ENCODE results near the gene MED13L.

DNA sequence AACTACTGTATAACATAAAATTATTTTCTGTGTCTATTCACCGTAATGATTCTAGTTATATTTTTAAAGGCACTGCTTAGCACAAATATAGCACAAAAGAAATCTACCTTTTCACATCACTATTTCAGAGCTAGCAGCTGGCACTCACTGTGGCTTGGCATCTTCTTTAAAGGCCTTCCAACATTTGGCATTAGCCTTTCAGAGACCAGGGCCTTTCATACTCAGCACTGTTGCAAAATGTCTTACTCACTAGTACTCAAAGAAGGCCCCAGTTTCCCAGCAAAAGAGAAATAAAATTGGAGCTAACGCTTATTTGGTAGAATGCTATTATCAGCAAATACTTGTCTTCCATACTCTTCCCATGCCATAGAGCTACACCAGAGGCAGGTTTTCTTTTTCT lies 238.4 kb downstream of the MED13L start:
- TF ChIP-seq, protein P1, sequence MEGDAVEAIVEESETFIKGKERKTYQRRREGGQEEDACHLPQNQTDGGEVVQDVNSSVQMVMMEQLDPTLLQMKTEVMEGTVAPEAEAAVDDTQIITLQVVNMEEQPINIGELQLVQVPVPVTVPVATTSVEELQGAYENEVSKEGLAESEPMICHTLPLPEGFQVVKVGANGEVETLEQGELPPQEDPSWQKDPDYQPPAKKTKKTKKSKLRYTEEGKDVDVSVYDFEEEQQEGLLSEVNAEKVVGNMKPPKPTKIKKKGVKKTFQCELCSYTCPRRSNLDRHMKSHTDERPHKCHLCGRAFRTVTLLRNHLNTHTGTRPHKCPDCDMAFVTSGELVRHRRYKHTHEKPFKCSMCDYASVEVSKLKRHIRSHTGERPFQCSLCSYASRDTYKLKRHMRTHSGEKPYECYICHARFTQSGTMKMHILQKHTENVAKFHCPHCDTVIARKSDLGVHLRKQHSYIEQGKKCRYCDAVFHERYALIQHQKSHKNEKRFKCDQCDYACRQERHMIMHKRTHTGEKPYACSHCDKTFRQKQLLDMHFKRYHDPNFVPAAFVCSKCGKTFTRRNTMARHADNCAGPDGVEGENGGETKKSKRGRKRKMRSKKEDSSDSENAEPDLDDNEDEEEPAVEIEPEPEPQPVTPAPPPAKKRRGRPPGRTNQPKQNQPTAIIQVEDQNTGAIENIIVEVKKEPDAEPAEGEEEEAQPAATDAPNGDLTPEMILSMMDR (IDR thresholded peaks at IDR 0.05) = no peak
- TF ChIP-seq POLR2A (IDR thresholded peaks at IDR 0.05) = no peak
